Ishikawa (cell line): ENCODE measurements around the gene ASB10.

ENCODE experiments used
- CEBPB ChIP-seq: IDR thresholded peaks from 2 replicates; pipeline ENCODE4 v1.6.1; 2012
- CREB1 ChIP-seq: IDR thresholded peaks from 2 replicates; pipeline ENCODE4 v1.6.1; 2012; ENCODE audit warnings: low read depth
- EGR1 ChIP-seq: IDR thresholded peaks from 2 replicates; pipeline ENCODE4 v1.6.1; 2012
- EP300 ChIP-seq: IDR thresholded peaks from 2 replicates; pipeline ENCODE4 v1.6.1; 2012; ENCODE audit warnings: borderline replicate concordance
- FOXM1 ChIP-seq: IDR thresholded peaks from 2 replicates; pipeline ENCODE4 v1.6.1; 2012; ENCODE audit warnings: low read depth, borderline replicate concordance
- NFIC ChIP-seq: IDR thresholded peaks from 2 replicates; pipeline ENCODE4 v1.6.1; 2012
- RAD21 ChIP-seq: IDR thresholded peaks from 2 replicates; pipeline ENCODE4 v1.6.1; 2012; ENCODE audit warnings: low read depth
- TAF1 ChIP-seq: IDR thresholded peaks from 2 replicates; pipeline ENCODE4 v1.6.1; 2012; ENCODE audit warnings: low read depth, mild to moderate bottlenecking
- TCF12 ChIP-seq: IDR thresholded peaks from 2 replicates; pipeline ENCODE4 v1.6.1; 2012; ENCODE audit warnings: low read depth
- TEAD4 ChIP-seq: IDR thresholded peaks from 2 replicates; pipeline ENCODE4 v1.6.1; 2012
- YY1 ChIP-seq: IDR thresholded peaks from 2 replicates; pipeline ENCODE4 v1.6.1; 2012; ENCODE audit warnings: low read depth
- ZBTB7A ChIP-seq: IDR thresholded peaks from 2 replicates; pipeline ENCODE4 v1.6.1; 2012; ENCODE audit warnings: low read depth
- TF ChIP-seq, protein P1 (sequence below): IDR thresholded peaks from 2 replicates; pipeline ENCODE4 v1.6.1; 2012
- TF ChIP-seq, protein P2 (sequence below): IDR thresholded peaks from 2 replicates; pipeline ENCODE4 v1.6.1; 2012
- TF ChIP-seq, protein P3 (sequence below): IDR thresholded peaks from 2 replicates; pipeline ENCODE4 v1.6.1; 2012; ENCODE audit warnings: low read depth, mild to moderate bottlenecking

The ASB10 gene

DNA sequence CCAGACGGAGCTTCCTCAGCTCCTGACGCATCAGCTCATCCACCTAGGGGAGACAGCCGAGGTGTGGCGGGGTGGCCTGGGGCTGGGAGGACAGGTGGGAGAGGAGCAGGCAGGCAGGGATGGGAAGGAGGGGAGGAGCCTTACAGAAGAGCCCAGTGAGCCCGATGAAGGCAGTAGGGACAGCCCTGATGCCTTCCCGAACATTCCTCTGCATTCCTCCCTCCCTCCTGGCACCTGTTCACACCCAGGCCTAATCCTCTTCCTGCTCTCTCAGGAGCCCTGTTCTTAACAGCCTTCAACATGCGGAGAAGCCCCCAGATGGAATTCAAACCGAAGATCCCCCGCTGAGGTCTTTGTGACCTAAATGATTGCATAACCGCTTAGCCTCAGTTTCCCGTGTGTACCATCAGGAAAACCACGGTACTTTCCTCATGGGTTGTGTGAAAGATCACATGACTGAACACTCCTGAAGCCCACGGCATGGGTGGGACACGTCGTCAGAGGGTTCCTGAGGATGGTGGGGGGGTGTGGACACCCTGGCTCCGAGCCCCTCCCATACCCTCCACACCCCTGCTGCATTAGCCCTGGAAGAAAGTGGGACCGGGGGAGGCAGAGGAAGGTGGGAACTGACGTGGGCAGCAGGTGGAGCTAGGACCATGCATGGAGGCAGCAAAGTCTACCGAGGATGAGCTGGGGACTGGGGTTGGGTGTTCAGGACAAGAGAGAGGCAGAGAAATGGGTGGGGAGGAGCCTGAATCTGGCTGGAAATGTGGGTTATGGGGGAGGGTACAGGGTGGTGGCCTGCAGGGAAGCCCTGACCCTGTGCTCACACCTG, 8.8 kb upstream of the ASB10 start:
- TF ChIP-seq TEAD4 (no peak), EP300 (no peak), NFIC (no peak), CREB1 (no peak), TCF12 (no peak), ZBTB7A (no peak), YY1 (no peak)
- TF ChIP-seq, protein P1, sequence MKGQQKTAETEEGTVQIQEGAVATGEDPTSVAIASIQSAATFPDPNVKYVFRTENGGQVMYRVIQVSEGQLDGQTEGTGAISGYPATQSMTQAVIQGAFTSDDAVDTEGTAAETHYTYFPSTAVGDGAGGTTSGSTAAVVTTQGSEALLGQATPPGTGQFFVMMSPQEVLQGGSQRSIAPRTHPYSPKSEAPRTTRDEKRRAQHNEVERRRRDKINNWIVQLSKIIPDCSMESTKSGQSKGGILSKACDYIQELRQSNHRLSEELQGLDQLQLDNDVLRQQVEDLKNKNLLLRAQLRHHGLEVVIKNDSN = no peak

DNA sequence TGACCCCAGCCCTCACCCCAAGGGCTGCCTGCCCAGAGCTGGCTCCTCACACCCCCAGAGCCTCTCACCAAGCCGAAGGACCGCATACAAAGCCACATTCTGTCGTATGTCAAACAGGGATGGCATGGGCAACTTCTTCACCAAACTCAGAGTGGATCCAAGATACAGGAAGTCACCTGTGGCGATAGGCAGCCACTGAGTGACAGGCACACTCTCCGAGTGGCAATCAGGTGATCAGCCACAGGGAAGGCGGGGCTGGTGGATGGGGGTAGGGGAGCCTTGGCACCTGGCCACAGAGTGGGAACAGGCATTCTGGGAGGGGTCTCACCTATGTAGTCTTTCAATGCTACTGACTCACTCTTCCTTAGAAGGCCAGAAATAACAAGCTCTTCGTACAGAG, 7.1 kb upstream of the ASB10 start:
- no peak for TF ChIP-seq TAF1
- TF ChIP-seq EGR1 = no peak
- TF ChIP-seq, protein P2, sequence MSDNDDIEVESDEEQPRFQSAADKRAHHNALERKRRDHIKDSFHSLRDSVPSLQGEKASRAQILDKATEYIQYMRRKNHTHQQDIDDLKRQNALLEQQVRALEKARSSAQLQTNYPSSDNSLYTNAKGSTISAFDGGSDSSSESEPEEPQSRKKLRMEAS = no peak

DNA sequence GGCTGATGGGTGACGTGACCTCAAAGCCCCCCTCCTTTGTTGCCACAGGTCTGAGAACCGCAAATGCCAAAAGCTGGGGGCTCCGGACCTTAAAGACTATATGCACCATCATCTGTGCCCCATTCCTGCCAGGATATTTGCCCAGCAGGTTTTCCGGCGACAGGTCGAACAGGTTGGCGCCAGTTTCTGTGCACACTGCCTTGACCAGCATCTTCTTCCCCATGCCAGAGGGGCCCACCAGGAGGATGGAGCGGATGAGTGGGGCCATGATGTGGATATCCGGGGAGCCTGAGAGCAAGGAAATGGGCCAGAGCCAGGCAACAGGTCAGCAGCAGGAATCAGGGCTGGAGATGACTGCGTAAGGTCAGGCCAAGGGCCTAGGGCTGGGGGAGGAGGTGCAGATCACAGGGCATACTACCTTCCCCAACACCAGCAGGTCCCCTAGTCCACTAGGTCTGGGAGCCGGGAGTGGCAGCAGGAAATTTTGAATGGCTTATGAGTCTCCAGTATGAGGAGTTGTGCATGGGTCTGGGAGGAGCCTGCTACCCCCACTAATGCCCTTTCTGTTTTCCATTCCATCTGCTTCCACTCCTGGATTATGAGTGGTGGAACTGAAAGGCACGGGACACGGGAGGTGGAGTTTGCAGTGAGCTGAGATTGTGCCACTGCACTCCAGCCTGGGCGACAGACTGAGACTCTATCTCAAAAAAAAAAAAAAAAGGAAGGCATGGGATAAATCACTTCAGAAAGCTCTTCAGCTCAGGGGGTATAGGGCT, 6.3 kb upstream of the ASB10 start:
- TF ChIP-seq EP300 (no peak), RAD21 (no peak), EGR1 (no peak), CREB1 (no peak)

DNA sequence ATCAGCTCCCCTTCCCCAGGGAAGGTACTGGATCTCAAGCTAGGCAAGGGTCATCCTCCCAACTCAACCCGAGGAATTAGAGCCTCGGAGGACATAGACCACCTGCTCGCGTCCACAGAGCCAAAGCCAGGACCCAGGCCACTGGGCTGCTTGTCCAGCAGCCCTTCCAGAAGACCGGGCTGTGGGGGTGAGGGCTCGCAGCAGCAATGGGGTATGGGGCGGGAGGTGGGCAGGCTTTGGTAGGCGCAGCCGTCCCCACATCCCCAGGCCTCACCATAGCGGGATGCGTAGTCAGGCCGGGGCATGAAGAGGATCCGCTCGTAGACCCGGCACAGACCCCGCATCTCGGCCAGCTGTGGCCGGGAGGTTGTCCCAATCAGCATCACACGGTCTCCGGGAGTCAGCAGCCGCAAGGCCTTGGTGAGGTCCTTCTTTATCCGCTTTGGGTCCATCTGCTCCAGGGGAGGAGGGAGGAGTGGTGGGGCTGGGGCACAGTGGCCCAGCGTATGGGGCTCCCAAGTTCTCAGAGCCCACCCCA, 5.0 kb upstream of the ASB10 start:
- TF ChIP-seq, protein P3, sequence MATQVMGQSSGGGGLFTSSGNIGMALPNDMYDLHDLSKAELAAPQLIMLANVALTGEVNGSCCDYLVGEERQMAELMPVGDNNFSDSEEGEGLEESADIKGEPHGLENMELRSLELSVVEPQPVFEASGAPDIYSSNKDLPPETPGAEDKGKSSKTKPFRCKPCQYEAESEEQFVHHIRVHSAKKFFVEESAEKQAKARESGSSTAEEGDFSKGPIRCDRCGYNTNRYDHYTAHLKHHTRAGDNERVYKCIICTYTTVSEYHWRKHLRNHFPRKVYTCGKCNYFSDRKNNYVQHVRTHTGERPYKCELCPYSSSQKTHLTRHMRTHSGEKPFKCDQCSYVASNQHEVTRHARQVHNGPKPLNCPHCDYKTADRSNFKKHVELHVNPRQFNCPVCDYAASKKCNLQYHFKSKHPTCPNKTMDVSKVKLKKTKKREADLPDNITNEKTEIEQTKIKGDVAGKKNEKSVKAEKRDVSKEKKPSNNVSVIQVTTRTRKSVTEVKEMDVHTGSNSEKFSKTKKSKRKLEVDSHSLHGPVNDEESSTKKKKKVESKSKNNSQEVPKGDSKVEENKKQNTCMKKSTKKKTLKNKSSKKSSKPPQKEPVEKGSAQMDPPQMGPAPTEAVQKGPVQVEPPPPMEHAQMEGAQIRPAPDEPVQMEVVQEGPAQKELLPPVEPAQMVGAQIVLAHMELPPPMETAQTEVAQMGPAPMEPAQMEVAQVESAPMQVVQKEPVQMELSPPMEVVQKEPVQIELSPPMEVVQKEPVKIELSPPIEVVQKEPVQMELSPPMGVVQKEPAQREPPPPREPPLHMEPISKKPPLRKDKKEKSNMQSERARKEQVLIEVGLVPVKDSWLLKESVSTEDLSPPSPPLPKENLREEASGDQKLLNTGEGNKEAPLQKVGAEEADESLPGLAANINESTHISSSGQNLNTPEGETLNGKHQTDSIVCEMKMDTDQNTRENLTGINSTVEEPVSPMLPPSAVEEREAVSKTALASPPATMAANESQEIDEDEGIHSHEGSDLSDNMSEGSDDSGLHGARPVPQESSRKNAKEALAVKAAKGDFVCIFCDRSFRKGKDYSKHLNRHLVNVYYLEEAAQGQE = no peak
- no peak for TF ChIP-seq RAD21

DNA sequence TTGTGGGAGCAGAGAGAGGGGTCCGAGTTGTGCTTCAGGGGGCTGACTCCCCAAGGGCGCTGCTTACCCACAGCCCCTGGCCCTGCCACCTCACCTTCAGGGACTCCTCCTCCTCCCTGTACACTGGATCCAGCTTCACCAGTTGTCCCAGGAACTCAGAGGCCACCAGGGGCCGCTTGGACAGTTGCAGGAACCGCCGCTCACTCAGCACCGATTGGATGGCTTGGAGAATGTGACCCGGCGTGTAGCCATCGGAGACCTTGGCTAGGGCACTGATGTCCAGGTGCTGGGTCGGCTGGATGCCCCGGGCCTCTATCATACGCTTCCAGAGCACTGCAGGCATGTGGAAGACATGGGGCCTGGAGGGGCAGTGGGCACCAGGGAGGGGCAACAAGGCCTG, 4.5 kb upstream of the ASB10 start:
- no peak for TF ChIP-seq ZBTB7A
- no peak for TF ChIP-seq RAD21
- no peak for TF ChIP-seq EGR1
- TF ChIP-seq YY1 = no peak
- no peak for TF ChIP-seq EP300
- TF ChIP-seq TAF1 = no peak
- TF ChIP-seq TEAD4 = no peak
- TF ChIP-seq CREB1 = no peak
- no peak for TF ChIP-seq FOXM1
- TF ChIP-seq, protein P1 = no peak
- TF ChIP-seq, protein P3 = no peak
- TF ChIP-seq TCF12 = no peak
- TF ChIP-seq CEBPB = no peak
- TF ChIP-seq, protein P2 = no peak
- TF ChIP-seq NFIC = no peak

DNA sequence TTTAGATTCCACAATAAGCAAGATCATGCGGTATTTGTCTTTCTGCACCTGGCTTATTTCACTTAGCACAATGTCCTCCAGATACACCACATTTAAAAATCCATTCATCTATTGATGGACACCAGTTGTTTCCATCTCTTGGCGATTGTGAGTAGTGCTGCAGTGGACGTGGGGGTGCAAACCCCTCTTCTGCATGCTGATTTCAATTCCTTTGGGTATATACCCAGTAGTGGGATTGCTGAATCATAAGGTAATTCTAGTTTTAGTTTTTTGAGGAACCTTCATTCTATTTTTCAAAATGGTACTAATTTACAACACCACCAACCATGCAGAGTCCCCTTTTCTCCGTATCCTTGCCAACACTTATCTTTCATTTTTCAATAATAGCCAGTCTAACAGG, 2.0 kb upstream of the ASB10 start:
- no peak for TF ChIP-seq ZBTB7A
- TF ChIP-seq, protein P1 = no peak
- TF ChIP-seq CEBPB = no peak
- TF ChIP-seq, protein P3 = no peak
- TF ChIP-seq YY1 = no peak
- no peak for TF ChIP-seq TCF12
- no peak for TF ChIP-seq FOXM1
- TF ChIP-seq TAF1 = no peak
- no peak for TF ChIP-seq CREB1
- TF ChIP-seq TEAD4 = no peak
- TF ChIP-seq NFIC = no peak
- no peak for TF ChIP-seq EP300
- TF ChIP-seq EGR1 = no peak
